Stimulated activated CD8-positive, alpha-beta memory T cell treated with anti-CD3 and anti-CD28 coated beads, Interleukin-15, amount 100 ng/mL, for 4 hours (primary cell): ENCODE data around the gene ATG16L1.
A peak's percentile ranks its signal among the peaks of the same experiment; 100 is the strongest.

ENCODE experiments used
- DNase-seq, 2 donors: peaks; one replicate each; pipeline ENCODE4 v3.0.0-alpha.2; 2020; ENCODE audit warnings: low read depth in 2 of 2

Gene ATG16L1

DNA sequence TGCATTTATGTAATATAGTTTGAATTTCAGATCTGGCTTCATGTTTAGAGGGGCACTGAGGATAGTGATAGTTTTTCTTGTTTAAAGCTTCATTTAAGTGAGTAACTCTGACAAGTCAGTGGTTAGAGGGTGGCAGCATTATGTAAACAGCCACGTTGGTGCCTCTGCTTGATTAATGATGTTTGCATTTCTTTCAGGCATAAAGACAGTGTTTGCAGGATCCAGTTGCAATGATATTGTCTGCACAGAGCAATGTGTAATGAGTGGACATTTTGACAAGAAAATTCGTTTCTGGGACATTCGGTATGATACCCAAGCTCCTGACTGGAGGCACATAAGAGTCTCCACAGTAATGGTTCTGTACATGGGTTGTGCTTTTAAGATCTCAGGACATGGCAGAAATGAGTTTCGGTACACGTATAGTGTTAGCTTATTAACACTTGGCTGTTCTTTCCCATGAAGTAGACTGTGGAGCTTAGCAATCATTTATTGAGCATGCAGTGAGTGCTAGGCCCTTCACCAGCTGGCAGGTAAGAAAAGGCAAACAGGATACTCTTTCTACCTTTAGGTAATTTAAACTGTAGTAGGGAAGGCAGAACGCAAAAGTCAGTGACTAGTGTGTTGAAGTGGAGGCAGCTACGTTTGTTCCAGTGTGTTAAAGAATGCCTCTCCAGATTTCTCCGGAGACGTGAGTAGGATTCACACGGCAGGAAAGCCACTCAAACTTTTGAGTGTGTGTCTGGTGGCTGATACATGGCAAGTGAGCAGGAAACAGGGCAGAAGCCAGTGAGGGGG, 38.8 kb downstream of the ATG16L1 start:
- no peak for DNase-seq

DNA sequence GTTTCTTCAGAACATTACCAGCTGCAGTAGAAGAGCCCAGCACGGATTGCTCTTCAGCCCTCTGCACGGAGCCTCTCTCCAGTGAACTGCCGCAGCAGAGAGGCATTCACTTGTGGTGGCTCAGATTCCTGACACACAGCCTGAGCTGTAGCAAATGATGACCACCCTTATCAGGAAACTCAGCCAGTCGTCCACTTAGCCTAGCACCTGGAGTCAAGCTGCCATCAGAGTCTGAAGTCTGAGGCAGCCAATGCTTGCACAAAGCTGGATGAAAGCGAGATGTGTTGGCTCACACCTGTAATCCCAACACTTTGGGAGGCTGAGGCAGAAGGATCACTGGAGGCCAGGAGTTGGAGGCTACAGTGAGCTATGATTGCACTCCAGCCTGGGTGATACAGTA, 44.4 kb downstream of the ATG16L1 start:
- no peak for DNase-seq

DNA sequence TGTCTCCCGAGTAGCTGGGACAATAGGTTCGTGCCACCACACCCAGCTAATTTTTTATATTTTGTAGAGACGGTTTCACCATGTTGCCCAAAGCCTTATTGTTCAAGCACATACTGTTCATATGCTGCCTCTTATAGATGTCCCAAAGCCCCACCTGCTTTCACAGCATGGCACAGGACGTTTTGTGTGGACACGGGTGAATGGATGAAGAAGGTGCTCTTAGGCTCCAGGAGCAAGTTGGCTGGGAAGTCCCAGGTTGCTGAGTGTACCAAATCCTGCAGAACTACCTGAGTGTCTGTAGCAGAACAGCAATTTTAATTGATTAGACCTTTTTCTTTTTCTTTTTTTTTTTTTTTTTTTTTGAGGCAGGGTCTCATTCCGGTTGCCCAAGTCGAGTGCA, 45.6 kb downstream of the ATG16L1 start:
- DNase-seq = no peak

DNA sequence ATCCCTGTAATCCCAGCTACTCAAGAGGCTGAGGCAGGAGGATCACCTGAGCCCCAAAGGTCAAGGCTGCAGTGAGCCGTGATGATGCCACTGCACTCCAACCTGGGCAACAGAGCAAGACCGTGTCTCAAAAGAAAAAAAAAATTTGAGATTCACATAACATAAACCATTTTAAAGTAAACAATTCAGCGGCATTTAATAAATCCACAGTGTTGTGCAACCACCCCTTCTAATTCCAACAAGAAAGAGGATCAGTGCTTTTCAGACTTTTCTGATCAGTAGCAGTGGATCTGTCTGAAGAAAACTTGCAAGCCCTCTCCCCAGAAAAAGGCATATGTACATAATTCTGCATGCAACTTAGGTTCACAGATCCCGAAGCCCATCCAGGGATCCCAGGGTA, 48.9 kb downstream of the ATG16L1 start:
- DNase-seq = no peak

DNA sequence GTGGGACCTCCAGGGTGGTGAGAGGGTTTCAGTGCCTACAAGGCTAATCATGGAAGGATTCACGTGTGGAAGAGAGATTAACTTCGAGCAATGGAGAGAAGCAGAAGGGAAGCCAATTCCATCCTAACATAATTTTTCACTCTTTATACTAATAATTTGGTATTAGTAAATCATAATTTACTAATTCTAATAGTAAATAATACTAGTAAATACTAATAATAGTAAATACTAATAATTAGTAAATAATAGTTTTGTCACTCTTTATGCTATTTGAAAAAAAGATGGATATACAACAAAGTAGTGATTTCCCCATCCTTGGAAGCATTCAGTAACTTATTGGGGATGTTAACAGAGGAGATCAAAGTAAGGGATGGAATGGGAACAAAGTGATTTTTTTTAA, 49.8 kb downstream of the ATG16L1 start:
- no peak for DNase-seq

DNA sequence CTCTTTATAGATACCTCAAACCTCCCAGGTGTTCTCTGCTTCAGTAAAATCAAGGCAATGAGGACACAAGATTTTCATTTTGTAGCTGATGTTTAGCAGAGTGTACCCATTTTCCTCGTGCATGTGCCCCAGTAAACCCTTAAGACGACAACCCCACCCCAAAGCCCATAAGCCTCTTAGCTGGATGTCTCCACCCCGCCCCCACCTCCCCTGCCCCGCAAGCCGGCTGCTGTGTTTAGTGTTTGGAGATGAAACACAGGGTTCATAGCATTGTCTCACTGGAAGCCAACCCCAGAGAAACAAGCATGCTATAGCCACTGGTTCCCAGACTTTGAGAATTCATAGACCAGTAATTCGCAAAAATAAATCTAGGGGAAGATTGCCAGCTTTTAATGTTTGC, 50.3 kb downstream of the ATG16L1 start:
- DNase-seq = no peak

DNA sequence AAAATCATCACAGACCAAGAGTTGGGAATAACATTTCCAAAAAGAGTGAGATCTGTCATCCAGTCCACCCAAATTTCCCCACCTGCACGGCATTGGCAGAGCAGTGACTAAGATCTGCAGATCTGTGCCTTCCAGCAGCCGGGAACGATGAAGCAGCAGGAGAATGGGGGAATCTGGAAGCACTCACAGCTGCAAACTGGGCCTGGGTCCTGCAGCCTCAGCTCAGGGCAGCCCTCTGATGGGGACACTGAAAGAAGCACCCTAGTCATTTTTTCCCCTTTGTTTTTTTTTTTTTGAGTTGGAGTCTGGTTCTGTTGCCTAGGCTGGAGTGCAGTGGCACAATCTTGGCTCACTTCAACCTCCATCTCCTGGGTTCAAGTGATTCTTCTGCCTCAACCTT, 51.8 kb downstream of the ATG16L1 start:
- no peak for DNase-seq

DNA sequence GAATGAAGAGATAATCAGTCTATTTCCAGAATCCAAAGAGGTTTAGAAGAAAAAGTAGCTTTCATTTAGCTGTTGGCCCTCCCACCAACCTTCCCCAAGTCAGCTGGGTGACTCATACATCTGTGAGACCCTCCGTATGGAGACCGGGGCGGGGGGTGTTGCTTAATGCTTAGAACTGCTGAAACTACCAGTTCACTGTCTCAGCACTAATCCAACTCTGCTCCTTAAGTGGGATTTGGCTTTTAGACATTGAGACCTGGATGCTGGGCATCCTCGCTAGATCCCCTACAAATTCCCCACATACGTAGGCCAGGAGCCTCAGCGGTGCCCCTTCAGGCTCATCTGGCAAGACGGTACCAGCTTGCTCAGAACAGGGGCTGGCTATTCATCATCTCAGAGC, 56.1 kb downstream of the ATG16L1 start, which contains the start of gene SAG:
SAG (plus strand) TSS at position 252 of the 400 bp plus-strand sequence. CDS start 1,374 bp downstream, outside the sequence.
- no peak for DNase-seq

DNA sequence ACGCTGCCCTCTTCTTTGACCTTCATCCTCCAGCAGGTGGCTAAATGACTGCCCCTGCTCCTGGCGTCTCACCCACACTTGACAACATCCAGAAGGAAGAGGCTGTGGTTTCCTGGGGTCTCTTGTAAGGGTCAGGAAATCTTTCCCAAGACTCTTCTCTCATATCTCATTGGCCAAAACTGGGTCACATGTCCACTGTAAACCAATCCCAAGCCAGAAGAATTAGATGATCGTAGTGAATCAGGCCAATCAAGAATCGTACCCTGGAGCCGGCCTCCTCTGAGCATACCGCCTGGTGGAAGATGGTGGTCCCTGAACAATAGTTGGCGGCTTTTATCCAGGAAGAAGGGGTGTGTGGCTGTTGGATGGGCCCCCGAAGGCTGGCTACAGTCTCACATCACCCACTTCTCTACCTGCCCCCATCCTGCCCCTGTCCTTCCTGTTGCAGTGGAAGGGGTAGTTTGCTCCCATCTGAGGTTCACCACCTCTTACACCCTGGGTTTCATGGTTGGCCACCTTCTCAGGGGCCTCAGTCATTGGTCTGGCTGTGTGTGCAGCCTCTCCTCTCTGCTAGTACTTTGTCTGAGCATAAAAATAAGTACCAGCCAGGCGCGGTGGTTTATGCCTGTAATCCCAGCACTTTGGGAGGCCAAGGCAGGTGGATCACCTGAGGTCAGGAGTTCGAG, 59.9 kb downstream of the ATG16L1 start:
- no peak for DNase-seq

DNA sequence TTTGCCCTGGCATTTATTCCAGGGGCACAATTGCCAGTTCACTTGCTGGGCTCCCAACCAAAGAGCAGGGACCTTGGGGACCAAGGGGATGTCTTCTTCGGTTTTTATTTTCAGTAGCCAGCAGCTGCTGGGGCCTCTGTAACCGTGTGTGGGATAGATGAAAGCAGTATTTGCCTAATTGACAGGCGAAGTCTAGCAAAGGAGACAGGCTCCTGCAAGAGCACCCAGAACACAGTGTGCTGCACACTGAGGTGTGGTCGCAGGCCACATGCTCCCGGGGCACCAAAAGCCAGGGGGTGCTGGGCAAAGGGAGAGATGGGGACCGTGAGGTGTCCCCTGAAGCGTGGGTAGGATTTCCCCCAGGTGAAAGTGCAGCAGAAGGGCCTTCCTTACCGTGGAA, 61.4 kb downstream of the ATG16L1 start:
- no peak for DNase-seq

DNA sequence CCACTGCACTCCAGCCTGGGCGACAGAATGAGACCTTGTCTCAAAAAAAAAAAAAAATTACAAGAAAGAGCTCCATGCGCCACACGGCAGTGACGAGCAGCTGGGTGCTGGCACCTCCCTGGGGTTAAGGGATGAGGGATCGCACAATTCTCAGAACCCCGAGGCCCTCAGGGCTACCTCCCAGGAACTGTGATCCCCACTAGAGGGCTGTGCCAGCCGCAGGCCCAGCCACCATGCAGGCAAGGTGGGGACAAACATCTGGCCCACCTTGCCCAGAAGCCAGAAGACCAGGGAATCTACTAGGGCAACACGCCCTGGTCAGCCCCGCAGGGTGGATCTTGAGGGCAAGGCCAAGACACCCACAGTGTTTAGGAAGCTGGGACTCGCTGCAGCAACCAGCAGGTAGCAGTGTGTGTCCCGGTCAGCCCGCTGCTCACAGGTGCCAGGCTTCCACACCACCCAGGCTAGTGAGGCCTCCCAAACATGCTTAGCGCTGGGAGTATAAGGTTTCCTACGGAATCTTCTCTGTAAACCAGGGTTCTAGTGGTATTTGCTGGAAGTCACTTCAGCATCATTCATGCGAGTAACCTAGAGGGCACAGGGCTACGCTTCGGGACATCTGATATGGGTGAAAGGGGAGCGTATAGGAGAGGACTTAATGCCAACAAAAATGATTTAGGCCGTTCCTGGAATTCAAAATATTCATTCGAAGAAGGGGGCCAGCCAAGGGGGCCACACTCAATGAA, 62.9 kb downstream of the ATG16L1 start:
- DNase-seq = no peak

DNA sequence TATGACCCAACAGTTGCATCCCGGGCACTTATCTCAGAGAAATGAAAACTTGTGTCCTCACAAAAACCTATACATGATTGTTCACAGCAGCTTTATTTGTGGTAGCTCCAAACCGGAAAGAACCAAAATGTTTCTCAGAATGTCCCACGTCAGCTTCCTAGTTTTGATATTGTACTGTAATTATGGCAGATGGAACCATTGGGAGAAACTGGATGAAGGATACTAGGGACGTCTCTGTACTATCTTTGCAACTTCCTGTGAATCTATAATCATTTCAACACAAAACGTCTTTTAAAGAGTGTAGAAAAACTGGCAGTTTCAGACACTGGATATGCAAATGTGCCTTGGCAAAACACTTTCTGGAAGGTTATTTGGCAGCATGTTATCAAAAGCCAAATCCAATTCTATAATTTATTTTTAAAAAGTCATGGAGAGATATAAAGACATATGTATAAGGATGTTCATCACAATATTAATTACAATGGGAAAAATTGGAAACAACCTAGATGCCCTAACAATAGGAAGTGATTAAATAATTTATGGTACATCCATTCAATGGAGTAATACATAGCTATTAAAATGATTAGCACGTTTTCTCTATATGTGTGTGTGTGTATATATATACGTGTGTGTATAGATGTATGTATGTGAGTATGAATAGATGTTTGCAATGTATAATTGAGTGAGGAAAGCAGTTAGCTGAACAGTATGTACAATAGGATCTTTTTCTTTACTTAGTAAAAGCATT, 65.9 kb downstream of the ATG16L1 start:
- no peak for DNase-seq

DNA sequence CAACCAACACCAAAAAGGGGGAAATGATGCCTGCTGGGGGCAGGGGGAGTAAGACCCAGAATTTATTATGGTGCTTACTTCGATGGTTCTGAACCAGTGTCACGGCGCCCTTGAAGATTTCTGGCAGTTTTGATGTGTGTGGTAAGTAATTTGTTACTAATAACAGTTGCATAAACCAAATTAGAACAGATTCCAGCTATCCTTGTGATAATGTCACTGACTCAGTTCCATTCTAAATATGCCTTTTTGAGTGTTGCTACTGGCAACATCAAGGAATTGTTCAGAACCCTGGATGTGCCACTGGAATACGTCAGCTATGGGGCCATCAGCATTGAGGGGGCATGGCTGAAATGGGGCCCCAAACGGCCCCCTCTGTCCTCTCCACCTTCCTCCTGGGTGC, 67.8 kb downstream of the ATG16L1 start:
- DNase-seq = no peak

DNA sequence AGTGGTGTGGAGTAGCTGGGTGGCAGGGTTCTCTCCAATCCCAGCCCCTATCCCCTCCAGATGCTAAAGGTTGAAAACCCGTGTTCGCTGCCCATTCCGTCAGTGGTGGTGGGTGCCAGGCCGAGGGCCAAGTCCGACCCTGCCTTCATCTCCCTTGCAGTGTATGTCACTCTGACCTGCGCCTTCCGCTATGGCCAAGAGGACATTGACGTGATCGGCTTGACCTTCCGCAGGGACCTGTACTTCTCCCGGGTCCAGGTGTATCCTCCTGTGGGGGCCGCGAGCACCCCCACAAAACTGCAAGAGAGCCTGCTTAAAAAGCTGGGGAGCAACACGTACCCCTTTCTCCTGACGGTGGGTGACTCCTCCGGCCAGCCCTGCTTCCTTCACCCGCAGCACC, 69.0 kb downstream of the ATG16L1 start:
- no peak for DNase-seq

DNA sequence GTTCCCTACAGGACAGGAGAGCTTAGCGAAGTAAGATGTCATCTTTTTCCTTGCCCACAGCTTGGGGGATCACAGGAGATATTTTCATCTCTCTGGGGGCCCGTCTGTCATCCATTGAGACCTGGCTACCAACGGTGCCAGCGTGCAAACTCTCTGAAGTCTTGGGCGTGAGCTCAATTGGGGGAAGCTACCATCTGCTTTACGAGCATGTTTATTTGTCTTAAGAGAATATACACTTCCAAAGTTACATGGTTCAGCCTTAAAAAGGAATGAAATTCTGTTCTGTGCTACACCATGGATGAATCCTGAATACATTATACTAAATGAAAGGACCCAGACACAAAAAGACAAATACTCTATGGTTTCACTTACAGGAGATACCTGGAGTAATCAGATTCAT, 69.7 kb downstream of the ATG16L1 start:
- DNase-seq = no peak

DNA sequence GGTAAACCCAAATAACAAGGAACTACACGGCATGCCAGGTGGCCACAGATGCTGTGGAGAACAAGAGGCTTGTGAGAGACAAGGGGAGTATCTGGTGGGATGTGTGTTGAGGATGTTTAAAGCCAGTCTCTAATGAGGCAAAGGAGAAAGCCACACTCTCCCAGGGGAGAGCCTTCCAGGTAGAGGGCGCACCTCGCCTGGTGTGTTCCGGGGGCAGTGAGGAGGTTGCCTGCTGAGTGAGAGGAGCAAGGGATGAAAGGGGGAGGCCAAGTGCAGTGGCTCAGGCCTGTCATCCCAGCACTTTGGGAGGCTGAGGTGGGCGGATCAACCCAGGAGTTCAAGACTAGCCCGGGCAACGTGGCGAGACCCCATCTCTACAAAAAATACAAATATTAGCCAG, 72.4 kb downstream of the ATG16L1 start:
- no peak for DNase-seq

DNA sequence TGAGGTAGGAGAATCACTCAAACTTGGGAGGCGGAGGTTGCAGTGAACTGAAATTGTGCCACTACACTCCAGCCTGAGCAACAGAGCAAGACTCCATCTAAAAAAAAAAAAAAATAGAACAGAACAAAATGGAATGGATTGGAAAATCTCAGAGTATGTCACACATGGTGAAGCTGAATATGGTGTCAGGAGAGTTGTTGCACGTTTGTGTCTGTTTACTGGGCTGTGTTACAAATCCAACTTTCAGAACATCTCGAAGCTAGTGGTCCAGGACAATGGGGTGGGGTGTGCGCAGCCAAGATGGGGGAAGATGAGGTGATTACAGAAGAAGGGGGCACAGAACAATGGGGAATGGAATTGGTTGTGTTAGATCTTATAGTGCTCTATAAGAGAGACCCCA, 73.8 kb downstream of the ATG16L1 start:
- no peak for DNase-seq

DNA sequence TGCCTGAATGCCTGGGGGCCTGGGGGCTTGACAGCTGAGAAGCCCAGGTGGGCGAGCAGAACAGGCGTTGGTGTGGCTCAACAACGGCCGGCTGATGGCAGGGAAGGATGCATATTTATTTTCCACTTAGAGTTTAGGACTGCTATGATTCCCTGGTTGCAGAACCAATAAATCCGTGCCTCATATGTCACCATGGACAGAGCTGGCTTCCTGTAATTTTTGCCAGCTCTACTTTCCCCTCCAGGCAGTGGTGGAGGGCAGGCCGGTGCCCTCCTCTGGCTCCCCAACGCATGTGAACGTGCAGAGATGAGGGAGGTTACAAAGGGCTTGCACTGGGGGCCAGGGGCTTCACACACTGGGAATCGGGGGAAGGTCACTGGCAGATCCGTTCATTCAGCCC, 74.3 kb downstream of the ATG16L1 start:
- no peak for DNase-seq

DNA sequence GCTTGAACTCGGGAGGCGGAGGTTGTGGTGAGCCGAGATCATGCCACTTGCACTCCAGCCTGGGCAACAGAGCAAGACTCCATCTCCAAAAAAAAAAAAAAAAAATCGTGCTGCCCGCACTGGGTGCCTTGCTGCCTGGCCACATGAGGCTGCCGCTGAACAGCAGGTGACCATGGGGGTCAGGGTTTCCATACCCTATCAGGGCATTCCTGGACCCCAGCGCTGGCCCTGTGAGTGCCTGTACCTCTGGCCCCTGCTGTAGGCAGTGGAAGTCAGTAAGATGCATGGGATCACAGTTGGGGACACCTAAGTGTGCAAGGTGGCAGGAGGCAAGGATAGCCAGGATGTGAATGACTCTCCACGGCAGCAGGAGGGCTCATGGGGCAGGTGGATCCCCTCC, 75.0 kb downstream of the ATG16L1 start:
- DNase-seq = no peak

DNA sequence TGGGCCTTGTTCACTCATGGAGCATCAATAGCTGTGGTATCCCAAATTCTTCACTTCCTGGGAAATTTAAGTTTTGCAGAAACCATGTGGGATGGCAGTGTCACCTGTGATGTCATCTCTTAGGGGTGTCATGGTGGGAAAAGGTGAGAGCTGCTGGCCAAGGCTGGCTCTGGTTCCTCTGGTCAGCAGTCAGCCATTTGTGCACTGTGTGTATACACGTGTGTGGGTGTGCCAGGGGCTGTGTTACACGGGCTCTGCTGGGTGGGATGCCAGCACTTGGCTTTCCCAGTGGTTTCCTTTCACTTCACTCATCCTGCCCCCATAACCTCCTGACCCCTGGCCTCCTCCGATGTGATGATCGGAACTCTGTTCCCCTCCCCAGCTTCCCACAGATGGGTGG, 77.4 kb downstream of the ATG16L1 start:
- DNase-seq = no peak

DNA sequence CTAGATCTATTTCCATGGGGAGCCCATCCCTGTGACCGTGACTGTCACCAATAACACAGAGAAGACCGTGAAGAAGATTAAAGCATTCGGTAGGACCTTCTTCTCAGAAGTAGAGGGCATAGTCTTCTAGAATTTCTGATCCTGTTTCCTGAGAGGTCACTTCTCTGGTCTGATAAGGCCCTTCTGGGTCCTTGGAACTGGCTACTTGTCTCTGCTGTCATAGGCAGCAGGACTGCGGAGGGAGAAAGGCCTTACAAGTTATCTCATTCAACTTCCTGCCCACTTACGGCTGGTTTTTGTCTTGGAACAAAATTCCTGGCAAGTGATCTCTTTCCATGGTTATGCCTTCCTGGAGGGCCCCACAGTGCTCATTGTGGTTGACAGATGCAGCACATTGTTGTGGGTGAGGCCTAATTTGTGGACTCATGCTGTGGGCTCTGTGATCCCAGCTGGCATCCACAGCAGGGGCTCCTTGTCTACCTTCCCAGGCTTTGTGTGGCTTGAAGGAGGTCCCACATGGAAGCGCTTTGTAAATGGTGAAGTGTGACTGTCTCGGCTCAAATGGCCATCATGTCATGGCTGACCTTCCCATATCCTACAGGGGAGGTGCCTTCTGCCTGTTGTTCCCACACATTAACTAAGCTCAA, 78.1 kb downstream of the ATG16L1 start:
- DNase-seq = no peak

DNA sequence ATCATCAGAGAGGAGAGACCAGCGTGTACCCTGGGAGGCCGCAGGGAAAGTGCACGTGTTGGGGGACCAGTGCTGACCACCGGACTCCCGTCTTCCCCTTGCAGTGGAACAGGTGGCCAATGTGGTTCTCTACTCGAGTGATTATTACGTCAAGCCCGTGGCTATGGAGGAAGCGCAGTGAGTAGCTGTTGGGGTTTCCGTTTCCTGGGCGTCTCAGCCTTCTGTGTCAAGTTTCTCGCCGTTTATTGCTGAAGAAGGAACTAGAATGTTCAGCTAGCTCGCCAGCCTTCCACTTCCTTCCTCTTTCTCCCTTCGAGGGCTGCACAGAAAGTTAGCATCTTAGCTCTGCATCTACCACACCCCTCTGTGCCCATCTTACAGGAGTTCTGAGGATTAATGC, 80.1 kb downstream of the ATG16L1 start:
- peak; percentile 58 to 65 for DNase-seq
